Endodermal cell (in vitro differentiated cells): ENCODE results near the gene SAMD11. TPM values are rescaled to one million over a fixed set of nuclear protein-coding genes. Genes with fewer than 3 reads are reported as not detected.

Source experiments
- DNase-seq: peaks from one replicate; pipeline ENCODE4 v3.0.0-alpha.2; 2017
- H3K27ac ChIP-seq: 2 replicates; pipeline ENCODE4 v1.5.1; 2013; ENCODE audit warnings: mild to moderate bottlenecking, low read depth, low read length, moderate library complexity
- H3K27me3 ChIP-seq: 2 replicates; pipeline ENCODE4 v1.6.1; 2013; ENCODE audit warnings: mild to moderate bottlenecking, low read length, moderate library complexity; ENCODE audit not compliant: insufficient read depth, control insufficient read depth, poor library complexity, severe bottlenecking
- H3K36me3 ChIP-seq: 2 replicates; pipeline ENCODE4 v1.7.0; 2013; ENCODE audit warnings: mild to moderate bottlenecking, low read length, moderate library complexity; ENCODE audit not compliant: control insufficient read depth, insufficient read depth
- H3K4me1 ChIP-seq: one replicate; pipeline ENCODE4 v1.7.0; 2013; ENCODE audit warnings: low read length; ENCODE audit not compliant: control insufficient read depth, insufficient read depth
- H3K4me3 ChIP-seq: 2 replicates; pipeline ENCODE4 v1.5.1; 2013; ENCODE audit warnings: mild to moderate bottlenecking, low read length, moderate library complexity
- H3K9ac ChIP-seq: 2 replicates; pipeline ENCODE4 v1.6.1; 2013; ENCODE audit warnings: mild to moderate bottlenecking, low read length, moderate library complexity; ENCODE audit not compliant: poor library complexity, severe bottlenecking; ENCODE audit errors: extremely low read depth
- H3K9me3 ChIP-seq: 2 replicates; pipeline ENCODE4 v1.6.1; 2013; ENCODE audit warnings: mild to moderate bottlenecking, low read length, moderate library complexity; ENCODE audit not compliant: control insufficient read depth
- H3K27ac Mint-ChIP-seq: 2 replicates; pipeline ENCODE4 v1.8.0; 2020; ENCODE audit warnings: mixed read lengths
- H3K27me3 Mint-ChIP-seq: 2 replicates; pipeline ENCODE4 v1.8.0; 2021; ENCODE audit warnings: mild to moderate bottlenecking, mixed read lengths; ENCODE audit not compliant: insufficient read depth
- H3K36me3 Mint-ChIP-seq: 2 replicates; pipeline ENCODE4 v1.8.0; 2020; ENCODE audit warnings: low read depth, mixed read lengths
- H3K4me1 Mint-ChIP-seq: 2 replicates; pipeline ENCODE4 v1.8.0; 2020; ENCODE audit warnings: mixed read lengths
- H3K4me3 Mint-ChIP-seq: 2 replicates; pipeline ENCODE4 v1.8.0; 2020; ENCODE audit warnings: mild to moderate bottlenecking, moderate library complexity, mixed read lengths
- H3K9me3 Mint-ChIP-seq: 2 replicates; pipeline ENCODE4 v1.8.0; 2020; ENCODE audit warnings: mild to moderate bottlenecking, mixed read lengths
- WGBS, 2 experiments: methylation state at CpG; one replicate each; pipeline versions ENCODE4 v1.1.5 to v1.1.7; 2013; ENCODE audit warnings: missing lambda C conversion rate in 2 of 2, mixed read lengths in 1 of 2; ENCODE audit not compliant: insufficient coverage in 1 of 2, insufficient read length in 1 of 2; 5-methylcytosine and 5-hydroxymethylcytosine counted together
- total RNA-seq, 2 donors: library from RNA; stranded (reverse); fragmentation: NEBNext Ultra II Directional in 1 of 2; extraction: Animal tissue kit (Norgen Biotek cat#: 25700) in 1 of 2; gene quantifications; 2 replicates in 1 of 2; 3 replicates in 1 of 2; pipeline ENCODE4 v1.2.1, GENCODE V29; 2021
- TF ChIP-seq, protein P1 (sequence below): fragments of 200-600 bp; sonication (generic); conservative IDR thresholded peaks from 2 replicates; pipeline ENCODE4 v1.5.0; 2021; ENCODE audit warnings: antibody characterized with exemption, mild to moderate bottlenecking

Gene SAMD11
- total RNA-seq, 2 donors from 2014 or later, result 152 to 156 TPM

- H3K4me3 ChIP-seq, result no peak overlapping the region
- Mint-ChIP-seq H3K36me3 (no peaks in the 10 kb centered on the region), H3K4me1 (peaks cover 9% of the 10 kb centered on the region), H3K9me3 (peaks cover 2% of the 10 kb centered on the region), H3K27me3 (peaks cover 64% of the 10 kb centered on the region), H3K27ac (no peak overlapping the region), H3K4me3 (no peak overlapping the region)
- peak; percentile 83 for DNase-seq
- H3K4me1 ChIP-seq, result peaks cover 13% of the 10 kb centered on the region
- no peak overlapping the region for H3K9ac ChIP-seq
- H3K27me3 ChIP-seq, result peaks cover 24% of the 10 kb centered on the region
- no peak overlapping the region for H3K27ac ChIP-seq
- H3K36me3 ChIP-seq, result no peaks in the 10 kb centered on the region
- 60 to 69% methylated on average over 22 to 24 of the region's 24 CpGs for WGBS, 2 experiments
- TF ChIP-seq, protein P1, sequence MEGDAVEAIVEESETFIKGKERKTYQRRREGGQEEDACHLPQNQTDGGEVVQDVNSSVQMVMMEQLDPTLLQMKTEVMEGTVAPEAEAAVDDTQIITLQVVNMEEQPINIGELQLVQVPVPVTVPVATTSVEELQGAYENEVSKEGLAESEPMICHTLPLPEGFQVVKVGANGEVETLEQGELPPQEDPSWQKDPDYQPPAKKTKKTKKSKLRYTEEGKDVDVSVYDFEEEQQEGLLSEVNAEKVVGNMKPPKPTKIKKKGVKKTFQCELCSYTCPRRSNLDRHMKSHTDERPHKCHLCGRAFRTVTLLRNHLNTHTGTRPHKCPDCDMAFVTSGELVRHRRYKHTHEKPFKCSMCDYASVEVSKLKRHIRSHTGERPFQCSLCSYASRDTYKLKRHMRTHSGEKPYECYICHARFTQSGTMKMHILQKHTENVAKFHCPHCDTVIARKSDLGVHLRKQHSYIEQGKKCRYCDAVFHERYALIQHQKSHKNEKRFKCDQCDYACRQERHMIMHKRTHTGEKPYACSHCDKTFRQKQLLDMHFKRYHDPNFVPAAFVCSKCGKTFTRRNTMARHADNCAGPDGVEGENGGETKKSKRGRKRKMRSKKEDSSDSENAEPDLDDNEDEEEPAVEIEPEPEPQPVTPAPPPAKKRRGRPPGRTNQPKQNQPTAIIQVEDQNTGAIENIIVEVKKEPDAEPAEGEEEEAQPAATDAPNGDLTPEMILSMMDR, result peak; percentile 70
- no peaks in the 10 kb centered on the region for H3K9me3 ChIP-seq
Observed at GRCh38 chr1:912740-913301, 10.9 kb upstream of the SAMD11 start.

GRCh38 chr1:913491-914130 is 10.1 kb upstream of the SAMD11 start:
- DNase-seq, result peak; percentile 41
- TF ChIP-seq, protein P1, result no peak
- Mint-ChIP-seq H3K36me3 (no peaks in the 10 kb centered on the region), H3K4me1 (peaks cover 10% of the 10 kb centered on the region), H3K27ac (no peak overlapping the region), H3K4me3 (no peak overlapping the region), H3K9me3 (no peaks in the 10 kb centered on the region), H3K27me3 (peaks cover 64% of the 10 kb centered on the region)
- 89 to 91% methylated on average over 12 to 16 of the region's 16 CpGs for WGBS, 2 experiments
- H3K4me1 ChIP-seq, result peaks cover 13% of the 10 kb centered on the region
- H3K9me3 ChIP-seq, result no peaks in the 10 kb centered on the region
- no peak overlapping the region for H3K27ac ChIP-seq
- H3K27me3 ChIP-seq, result peaks cover 31% of the 10 kb centered on the region
- H3K36me3 ChIP-seq, result no peaks in the 10 kb centered on the region
- H3K4me3 ChIP-seq, result no peak overlapping the region
- H3K9ac ChIP-seq, result no peak overlapping the region

DNA sequence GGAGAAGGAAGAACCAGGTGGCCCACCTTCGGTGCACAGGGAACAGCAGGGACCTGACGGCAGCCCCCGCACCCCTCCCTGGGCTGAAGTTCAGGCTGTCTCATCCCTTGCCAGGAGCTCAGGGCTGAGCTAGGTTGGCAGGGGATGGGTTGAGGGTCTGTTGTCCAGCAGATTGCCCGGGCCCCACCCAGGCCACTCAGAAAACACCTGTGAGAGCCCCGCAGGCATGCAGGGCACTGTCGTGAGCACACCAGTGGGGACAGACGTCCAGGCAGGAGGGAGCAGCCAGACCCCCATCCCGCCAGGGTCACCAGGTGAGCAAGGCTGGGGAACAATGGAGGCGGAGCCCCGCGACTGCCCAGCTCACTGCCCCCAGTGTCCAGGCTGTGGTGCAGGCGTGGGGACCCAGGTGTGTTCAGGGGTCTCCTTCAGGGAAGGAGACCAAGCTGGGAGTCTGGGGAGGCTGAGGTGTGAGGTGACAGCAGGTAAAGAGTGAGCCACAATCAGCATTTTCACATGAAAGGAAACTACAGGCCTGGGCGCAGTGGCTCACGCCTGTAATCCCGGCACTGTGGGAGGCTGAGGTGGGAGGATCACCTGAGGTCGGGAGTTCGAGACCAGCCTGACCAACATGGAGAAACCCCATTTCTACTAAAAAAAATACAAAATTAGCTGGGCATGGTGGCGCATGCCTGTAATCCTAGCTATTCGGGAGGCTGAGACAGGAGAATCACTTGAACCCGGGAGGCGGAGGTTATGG is 9.4 kb upstream of the SAMD11 start:
- 87 to 89% methylated on average over 16 to 21 of the region's 21 CpGs for WGBS, 2 experiments
- Histone ChIP-seq H3K27ac (no peak overlapping the region), H3K36me3 (no peaks in the 10 kb centered on the region), H3K9ac (no peak overlapping the region), H3K4me1 (peaks cover 13% of the 10 kb centered on the region), H3K27me3 (peaks cover 31% of the 10 kb centered on the region), H3K9me3 (no peaks in the 10 kb centered on the region), H3K4me3 (no peak overlapping the region)
- TF ChIP-seq, protein P1, result no peak
- Mint-ChIP-seq H3K4me3 (no peak overlapping the region), H3K27ac (no peak overlapping the region), H3K36me3 (no peaks in the 10 kb centered on the region), H3K4me1 (peaks cover 11% of the 10 kb centered on the region), H3K9me3 (no peaks in the 10 kb centered on the region), H3K27me3 (peaks cover 68% of the 10 kb centered on the region)
- no peak for DNase-seq
